H9 (cell line): ENCODE results near the gene CLMP. TPM values are rescaled to one million over a fixed set of nuclear protein-coding genes. Genes with fewer than 3 reads are reported as not detected.

Experiments
- DNase-seq: peaks from one replicate; pipeline ENCODE4 v3.0.0-alpha.2; 2017
- H2AFZ ChIP-seq: one replicate; pipeline ENCODE4 v1.6.1; 2013; ENCODE audit warnings: mild to moderate bottlenecking, low read length, control low read depth, moderate library complexity
- H2AK5ac ChIP-seq: 2 replicates; pipeline ENCODE4 v1.6.1; 2013; ENCODE audit warnings: low read length, control low read depth, mixed read lengths; ENCODE audit not compliant: insufficient read length
- H2BK120ac ChIP-seq: one replicate; pipeline ENCODE4 v1.6.1; 2013; ENCODE audit warnings: low read depth, mild to moderate bottlenecking, low read length, control low read depth, inconsistent platforms; ENCODE audit not compliant: poor library complexity, severe bottlenecking
- H2BK12ac ChIP-seq: 2 replicates; pipeline ENCODE4 v1.6.1; 2013; ENCODE audit warnings: low read length, control low read depth, mixed read lengths, low read depth; ENCODE audit not compliant: insufficient read length
- H2BK15ac ChIP-seq: 2 replicates; pipeline ENCODE4 v1.6.1; 2013; ENCODE audit warnings: low read depth, low read length, control low read depth
- H2BK20ac ChIP-seq: one replicate; pipeline ENCODE4 v1.6.1; 2013; ENCODE audit warnings: low read depth, mild to moderate bottlenecking, low read length, control low read depth, inconsistent platforms; ENCODE audit not compliant: poor library complexity, severe bottlenecking
- H2BK5ac ChIP-seq: 2 replicates; pipeline ENCODE4 v1.6.1; 2013; ENCODE audit warnings: low read length, control low read depth, mixed read lengths; ENCODE audit not compliant: insufficient read length
- H3K14ac ChIP-seq: 2 replicates; pipeline ENCODE4 v1.6.1; 2013; ENCODE audit warnings: low read length, control low read depth; ENCODE audit not compliant: insufficient read depth
- H3K18ac ChIP-seq: 2 replicates; pipeline ENCODE4 v1.6.1; 2013; ENCODE audit warnings: low read depth, mild to moderate bottlenecking, mixed read lengths, low read length, control low read depth; ENCODE audit not compliant: insufficient read length
- H3K23ac ChIP-seq: 2 replicates; pipeline ENCODE4 v1.6.1; 2013; ENCODE audit warnings: low read length, control low read depth, mixed read lengths, low read depth; ENCODE audit not compliant: insufficient read length
- H3K23me2 ChIP-seq: 2 replicates; pipeline ENCODE4 v1.6.1; 2013; ENCODE audit warnings: low read depth, mild to moderate bottlenecking, mixed read lengths, low read length, control low read depth; ENCODE audit not compliant: insufficient read length, poor library complexity, severe bottlenecking
- H3K27ac ChIP-seq: 2 replicates; pipeline ENCODE4 v1.5.1; 2013; ENCODE audit warnings: low read length, control low read depth, mixed read lengths, low read depth; ENCODE audit not compliant: insufficient read length
- H3K27me3 ChIP-seq: 2 replicates; pipeline ENCODE4 v1.6.1; 2013; ENCODE audit warnings: low read length, control low read depth, inconsistent platforms; ENCODE audit not compliant: insufficient read depth
- H3K4ac ChIP-seq: 2 replicates; pipeline ENCODE4 v1.6.1; 2013; ENCODE audit warnings: low read depth, mild to moderate bottlenecking, control low read depth, inconsistent platforms, low read length, moderate library complexity
- H3K4me1 ChIP-seq: 2 replicates; pipeline ENCODE4 v1.6.1; 2013; ENCODE audit warnings: low read length, control low read depth, inconsistent platforms; ENCODE audit not compliant: insufficient read depth
- H3K4me2 ChIP-seq: 2 replicates; pipeline ENCODE4 v1.6.1; 2013; ENCODE audit warnings: low read length, control low read depth, mixed read lengths; ENCODE audit not compliant: insufficient read length, insufficient read depth
- H3K56ac ChIP-seq: 2 replicates; pipeline ENCODE4 v1.6.1; 2013; ENCODE audit warnings: low read depth, mild to moderate bottlenecking, mixed read lengths, low read length, control low read depth; ENCODE audit not compliant: insufficient read length
- H3K79me1 ChIP-seq: 2 replicates; pipeline ENCODE4 v1.6.1; 2013; ENCODE audit warnings: low read depth, mild to moderate bottlenecking, moderate library complexity, low read length, control low read depth, inconsistent platforms; ENCODE audit not compliant: insufficient read depth, poor library complexity, severe bottlenecking
- H3K79me2 ChIP-seq: 2 replicates; pipeline ENCODE4 v1.6.1; 2013; ENCODE audit warnings: low read length, control low read depth, inconsistent platforms; ENCODE audit not compliant: insufficient read depth
- H3K9ac ChIP-seq: 2 replicates; pipeline ENCODE4 v1.6.1; 2013; ENCODE audit warnings: low read length, control low read depth, mixed read lengths; ENCODE audit not compliant: insufficient read length; ENCODE audit errors: extremely low read depth
- H3K9me3 ChIP-seq: one replicate; pipeline ENCODE4 v1.6.1; 2013; ENCODE audit warnings: low read depth, low read length, inconsistent platforms; ENCODE audit not compliant: control insufficient read depth
- H3T11ph ChIP-seq: one replicate; pipeline ENCODE4 v1.6.1; 2013; ENCODE audit warnings: mild to moderate bottlenecking, low read length, control low read depth, inconsistent platforms
- H4K20me1 ChIP-seq: one replicate; pipeline ENCODE4 v1.6.1; 2013; ENCODE audit not compliant: control insufficient read depth, insufficient read length, insufficient read depth
- H4K5ac ChIP-seq: 2 replicates; pipeline ENCODE4 v1.6.1; 2013; ENCODE audit warnings: low read depth, mild to moderate bottlenecking, mixed read lengths, low read length, control low read depth; ENCODE audit not compliant: insufficient read length
- H4K8ac ChIP-seq: replicated peaks from 2 replicates; pipeline ENCODE4 v1.6.1; 2013; ENCODE audit warnings: low read length, control low read depth, mixed read lengths, low read depth; ENCODE audit not compliant: insufficient read length
- H4K91ac ChIP-seq: 2 replicates; pipeline ENCODE4 v1.6.1; 2013; ENCODE audit warnings: low read depth, mild to moderate bottlenecking, moderate library complexity, mixed read lengths, low read length, control low read depth; ENCODE audit not compliant: insufficient read length
- H3K27ac Mint-ChIP-seq, 3 experiments: 2 replicates in 2 of 3; 3 replicates in 1 of 3; pipeline ENCODE4 v1.8.0; 2020 to 2021; ENCODE audit warnings: mixed read lengths in 3 of 3, mild to moderate bottlenecking in 1 of 3, moderate library complexity in 1 of 3
- H3K27me3 Mint-ChIP-seq: 2 replicates; pipeline ENCODE4 v1.8.0; 2021; ENCODE audit warnings: low read depth, mild to moderate bottlenecking, moderate library complexity, mixed read lengths
- H3K36me3 Mint-ChIP-seq, 3 experiments: 2 replicates in 2 of 3; 3 replicates in 1 of 3; pipeline ENCODE4 v1.8.0; 2020 to 2021; ENCODE audit warnings: low read depth in 3 of 3, mixed read lengths in 3 of 3; ENCODE audit not compliant: insufficient read depth in 1 of 3
- H3K4me1 Mint-ChIP-seq, 2 experiments: 2 replicates each; pipeline ENCODE4 v1.8.0; 2020; ENCODE audit warnings: mixed read lengths in 2 of 2
- H3K4me3 Mint-ChIP-seq, 2 experiments: 2 replicates in 1 of 2; 3 replicates in 1 of 2; pipeline ENCODE4 v1.8.0; 2020 to 2021; ENCODE audit warnings: mild to moderate bottlenecking in 2 of 2, mixed read lengths in 2 of 2, moderate library complexity in 1 of 2
- H3K9me3 Mint-ChIP-seq, 2 experiments: 2 replicates in 1 of 2; 3 replicates in 1 of 2; pipeline ENCODE4 v1.8.0; 2020; ENCODE audit warnings: mild to moderate bottlenecking in 2 of 2, mixed read lengths in 2 of 2, moderate library complexity in 1 of 2
- WGBS: extraction: QIAGEN DNeasy Blood & Tissue Kit; methylation state at CpG from one replicate; pipeline ENCODE4 v1.1.7; 2013; ENCODE audit warnings: missing lambda C conversion rate, low lambda C conversion rate, mixed read lengths; ENCODE audit not compliant: insufficient read length; ENCODE audit errors: extremely low coverage; 5-methylcytosine and 5-hydroxymethylcytosine counted together
- total RNA-seq: library from RNA; stranded (reverse); gene quantifications from 2 replicates; pipeline ENCODE4 v1.2.1, GENCODE V29; 2021
- TF ChIP-seq, protein P1 (sequence below): fragments of 200-600 bp; sonication (generic); conservative IDR thresholded peaks from 3 replicates; pipeline ENCODE4 v1.8.0; 2021; ENCODE audit warnings: antibody characterized with exemption, mild to moderate bottlenecking

The CLMP gene
- total RNA-seq, 1 experiment from 2014 or later, result 13.8 TPM

GRCh38 chr11:123209591-123209990, 14.5 kb upstream of the CLMP start:
- no peak overlapping the region for H2BK120ac ChIP-seq
- H2AFZ ChIP-seq, result no peak overlapping the region
- H3K4me1 Mint-ChIP-seq, result peaks cover 25 to 29% of the 10 kb centered on the region in 2 experiments
- TF ChIP-seq, protein P1, sequence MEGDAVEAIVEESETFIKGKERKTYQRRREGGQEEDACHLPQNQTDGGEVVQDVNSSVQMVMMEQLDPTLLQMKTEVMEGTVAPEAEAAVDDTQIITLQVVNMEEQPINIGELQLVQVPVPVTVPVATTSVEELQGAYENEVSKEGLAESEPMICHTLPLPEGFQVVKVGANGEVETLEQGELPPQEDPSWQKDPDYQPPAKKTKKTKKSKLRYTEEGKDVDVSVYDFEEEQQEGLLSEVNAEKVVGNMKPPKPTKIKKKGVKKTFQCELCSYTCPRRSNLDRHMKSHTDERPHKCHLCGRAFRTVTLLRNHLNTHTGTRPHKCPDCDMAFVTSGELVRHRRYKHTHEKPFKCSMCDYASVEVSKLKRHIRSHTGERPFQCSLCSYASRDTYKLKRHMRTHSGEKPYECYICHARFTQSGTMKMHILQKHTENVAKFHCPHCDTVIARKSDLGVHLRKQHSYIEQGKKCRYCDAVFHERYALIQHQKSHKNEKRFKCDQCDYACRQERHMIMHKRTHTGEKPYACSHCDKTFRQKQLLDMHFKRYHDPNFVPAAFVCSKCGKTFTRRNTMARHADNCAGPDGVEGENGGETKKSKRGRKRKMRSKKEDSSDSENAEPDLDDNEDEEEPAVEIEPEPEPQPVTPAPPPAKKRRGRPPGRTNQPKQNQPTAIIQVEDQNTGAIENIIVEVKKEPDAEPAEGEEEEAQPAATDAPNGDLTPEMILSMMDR, result no peak
- H4K91ac ChIP-seq, result no peak overlapping the region
- no peak overlapping the region for H3K27ac Mint-ChIP-seq
- H3K79me1 ChIP-seq, result no peaks in the 10 kb centered on the region
- no peaks in the 10 kb centered on the region for H3K36me3 Mint-ChIP-seq
- H3K9ac ChIP-seq, result no peak overlapping the region
- no peak overlapping the region for H3T11ph ChIP-seq
- WGBS, result no CpG with 5 or more reads among the region's 4 CpGs
- H3K79me2 ChIP-seq, result no peaks in the 10 kb centered on the region
- no peak overlapping the region for H3K18ac ChIP-seq
- no peak overlapping the region for H3K14ac ChIP-seq
- no peaks in the 10 kb centered on the region for H3K9me3 Mint-ChIP-seq
- no peak overlapping the region for H2BK5ac ChIP-seq
- no peak overlapping the region for H3K56ac ChIP-seq
- no peak overlapping the region for H2BK20ac ChIP-seq
- H3K4ac ChIP-seq, result no peak overlapping the region
- no peak overlapping the region for H4K8ac ChIP-seq
- H3K4me2 ChIP-seq, result no peak overlapping the region
- H4K5ac ChIP-seq, result no peak overlapping the region
- H3K9me3 ChIP-seq, result no peaks in the 10 kb centered on the region
- H4K20me1 ChIP-seq, result no peaks in the 10 kb centered on the region
- no peaks in the 10 kb centered on the region for H3K23me2 ChIP-seq
- no peak overlapping the region for H3K23ac ChIP-seq
- 0 out of 2 replicates have a peak, but pooled peaks cover 2% of the 10 kb centered on the region for H3K27me3 ChIP-seq
- no peak overlapping the region for H2BK15ac ChIP-seq
- H3K4me3 Mint-ChIP-seq, result no peak overlapping the region
- H2BK12ac ChIP-seq, result no peak overlapping the region
- no peak overlapping the region for H3K27ac ChIP-seq
- H3K4me1 ChIP-seq, result no peaks in the 10 kb centered on the region; the same call in 1 of the 2 replicates
- DNase-seq, result no peak
- no peak overlapping the region for H2AK5ac ChIP-seq
- H3K27me3 Mint-ChIP-seq, result peaks cover 8% of the 10 kb centered on the region
